Sigmoid colon (tissue), 7 donors: ENCODE measurements around the gene FREY1. TPM values are rescaled to one million over a fixed set of nuclear protein-coding genes. Genes with fewer than 3 reads are reported as not detected.
A peak's percentile ranks its signal among the peaks of the same experiment; 100 is the strongest.

Source experiments
- DNase-seq: peaks from one replicate; pipeline ENCODE4 v3.0.0-alpha.2; 2019
- H3K27ac ChIP-seq, 4 donors: fragments of 200-600 bp; sonication (generic); one replicate each; pipeline ENCODE4 v1.5.1; 2016 to 2019; ENCODE audit warnings: mild to moderate bottlenecking in 1 of 4
- H3K27me3 ChIP-seq, 3 donors: fragments of 200-600 bp; sonication (generic); one replicate each; pipeline ENCODE4 v1.5.1; 2019; ENCODE audit warnings: mild to moderate bottlenecking in 1 of 3
- H3K36me3 ChIP-seq, 4 donors: fragments of 200-600 bp; sonication (generic); one replicate each; pipeline ENCODE4 v1.5.1; 2016 to 2019
- H3K4me1 ChIP-seq, 4 donors: fragments of 200-600 bp; sonication (generic); one replicate each; pipeline ENCODE4 v1.5.1; 2017 to 2019
- H3K4me3 ChIP-seq, 4 donors: fragments of 200-600 bp; sonication (generic); one replicate each; pipeline ENCODE4 v1.5.1; 2017 to 2019; ENCODE audit warnings: mild to moderate bottlenecking in 2 of 4, moderate library complexity in 1 of 4
- H3K9me3 ChIP-seq, 4 donors: fragments of 200-600 bp in 3 of 4; sonication (generic) in 3 of 4; one replicate each; pipeline versions ENCODE4 v1.5.1 to v1.6.1; 2013 to 2019
- CTCF ChIP-seq, 4 experiments: fragments of 450-650 bp in 3 of 4; fragments of 200-600 bp in 1 of 4; IDR thresholded peaks; one replicate each; pipeline ENCODE4 v1.5.1; 2016 to 2019; ENCODE audit warnings: antibody characterized with exemption in 4 of 4, mild to moderate bottlenecking in 3 of 4, moderate library complexity in 2 of 4
- EP300 ChIP-seq, 4 donors: sonication (generic); formaldehyde crosslinking; IDR thresholded peaks; one replicate each; pipeline ENCODE4 v1.6.1; 2017; ENCODE audit warnings: antibody characterized with exemption in 4 of 4
- POLR2A ChIP-seq, 2 donors: fragments of 450-650 bp; IDR thresholded peaks; one replicate each; pipeline ENCODE4 v1.6.1; 2016; ENCODE audit warnings: antibody characterized with exemption in 2 of 2, mild to moderate bottlenecking in 2 of 2, moderate library complexity in 2 of 2
- POLR2AphosphoS5 ChIP-seq, 4 donors: sonication (generic); formaldehyde crosslinking; IDR thresholded peaks; one replicate each; pipeline ENCODE4 v1.6.1; 2017; ENCODE audit warnings: antibody characterized with exemption in 4 of 4
- WGBS, 2 donors: extraction: QIAGEN DNeasy Blood & Tissue Kit; methylation state at CpG; one replicate each; pipeline ENCODE4 v1.1.7; 2013; 5-methylcytosine and 5-hydroxymethylcytosine counted together
- intact Hi-C: fragments of 100-400 bp; cut with DNase I; formaldehyde crosslinking; loops from one replicate; pipeline ENCODE4 v1.15.1; 2023
- polyA plus RNA-seq, 3 donors: library from polyadenylated mRNA; stranded (reverse); fragments of 200-250 nt; gene quantifications; one replicate each; pipeline ENCODE4 v1.2.3, GENCODE V29; 2013
- total RNA-seq, 4 donors: library from RNA; depleted of rRNA; stranded (reverse); fragments of >200 nt; gene quantifications; one replicate each; pipeline ENCODE4 v1.1.0, GENCODE V29; 2016
- donor health status: healthy with polysubstance abuse.
- donor health status: Bipolar disorder and iron deficiency.
- donor health status: healthy.

The FREY1 gene
- total and polyA plus RNA-seq, 7 donors: 0.64 to 3.5 (median 2.2) TPM; not detected in 4

- no peak for DNase-seq
- intact Hi-C loops: loop anchor here (2.0 kb wide), 1 partner anchor 14 kb away; no protein-coding TSS in a partner anchor
- no peaks in the 10 kb centered on the region for H3K9me3 ChIP-seq
- H3K27me3 ChIP-seq: no peaks in the 10 kb centered on the region
- H3K36me3 ChIP-seq: peaks cover 24 to 40% (median 28%) of the 10 kb centered on the region in 4 donors
- peaks cover 0 to 77% (median 75%) of the 10 kb centered on the region in 4 donors for H3K4me1 ChIP-seq
- no peak for TF ChIP-seq POLR2A (IDR thresholded peaks at IDR 0.05)
- no peak for TF ChIP-seq POLR2AphosphoS5 (IDR thresholded peaks at IDR 0.05)
- no peak for TF ChIP-seq EP300 (IDR thresholded peaks at IDR 0.05)
- no peak for TF ChIP-seq CTCF (IDR thresholded peaks at IDR 0.05)
- 77 to 79% methylated on average over 5 of the region's 5 CpGs for WGBS, 2 donors
- no peak overlapping the region for H3K4me3 ChIP-seq
- peak overlapping the region; percentile 81 to 99 (median 88) for H3K27ac ChIP-seq
These were observed 48.2 kb downstream of the FREY1 start for GRCh38 chr11:45858751-45859398.

GRCh38 chr11:45857961-45858474, 49.1 kb downstream of the FREY1 start:
- Histone ChIP-seq H3K9me3 (no peaks in the 10 kb centered on the region), H3K36me3 (peaks cover 16 to 31% (median 20%) of the 10 kb centered on the region in 4 donors), H3K27me3 (no peaks in the 10 kb centered on the region), H3K4me3 (no peak overlapping the region), H3K27ac (peak overlapping the region; percentile 81 to 99 (median 88)), H3K4me1 (peaks cover 0 to 86% (median 84%) of the 10 kb centered on the region in 4 donors)
- intact Hi-C loops: loop anchor here (2.0 kb wide), 1 partner anchor 13 kb away; no protein-coding TSS in a partner anchor
- TF ChIP-seq POLR2AphosphoS5 (IDR thresholded peaks at IDR 0.05): peak in 3 of 4 donors; percentile 48 to 79 (median 50)
- TF ChIP-seq EP300 (IDR thresholded peaks at IDR 0.05): no peak
- TF ChIP-seq POLR2A (IDR thresholded peaks at IDR 0.05): no peak
- TF ChIP-seq CTCF (IDR thresholded peaks at IDR 0.05): no peak
- peak; percentile 83 for DNase-seq
- WGBS, 2 donors: 18 to 53% methylated on average over 2 of the region's 2 CpGs

Other genes with a start within 250 kb of the FREY1 start
- gene CHST1, start 241.6 kb downstream of the FREY1 start, total RNA-seq: 1 to 10 TPM in 3 of 4 donors, under 1 TPM in 1; 0.55 to 1.5 (median 1.5) TPM
- gene CHST1, start 241.6 kb downstream of the FREY1 start, polyA plus RNA-seq: 1 to 10 TPM in 1 of 3 donors, under 1 TPM in 2; 0.23 to 1.2 (median 0.60) TPM
- gene SLC35C1, start 102.1 kb downstream of the FREY1 start, total RNA-seq: 1 to 10 TPM; 5.3 to 8.6 (median 7.2) TPM
- gene SLC35C1, start 102.1 kb downstream of the FREY1 start, polyA plus RNA-seq: 10 to 100 TPM; 11.6 to 38.9 (median 20.4) TPM
- 10 to 100 TPM; 27.5 to 49.3 (median 38.9) TPM for gene CRY2, start 59.8 kb downstream of the FREY1 start, total RNA-seq
- 10 to 100 TPM in 2 of 3 donors, 1 to 10 TPM in 1; 5.3 to 14.9 (median 13.2) TPM for gene CRY2, start 59.8 kb downstream of the FREY1 start, polyA plus RNA-seq
- 10 to 100 TPM in 2 of 4 donors, 1 to 10 TPM in 2; 4.9 to 15.5 (median 8.8) TPM for gene MAPK8IP1, start 21.6 kb downstream of the FREY1 start, total RNA-seq
- gene MAPK8IP1, start 21.6 kb downstream of the FREY1 start, polyA plus RNA-seq: 1 to 10 TPM; 1.2 to 4.2 (median 1.8) TPM
- gene PEX16, start 10.6 kb upstream of the FREY1 start, total RNA-seq: 10 to 100 TPM; 13.8 to 28.2 (median 21.6) TPM
- gene PEX16, start 10.6 kb upstream of the FREY1 start, polyA plus RNA-seq: 10 to 100 TPM; 30.3 to 46.3 (median 37.8) TPM
- gene LARGE2, start 15.4 kb upstream of the FREY1 start, total RNA-seq: not detected
- 10 to 100 TPM in 1 of 3 donors, under 1 TPM in 1, not detected in 1; 0.46 to 13.6 TPM for gene LARGE2, start 15.4 kb upstream of the FREY1 start, polyA plus RNA-seq
- 10 to 100 TPM; 30.3 to 58.6 (median 48.8) TPM for gene PHF21A, start 214.2 kb upstream of the FREY1 start, total RNA-seq
- gene PHF21A, start 214.2 kb upstream of the FREY1 start, polyA plus RNA-seq: 10 to 100 TPM in 2 of 3 donors, 1 to 10 TPM in 1; 5.3 to 17.3 (median 13.2) TPM